GM12892 (cell line): ENCODE results near the gene SLC13A2.

Source experiments
- POLR2A ChIP-seq: IDR thresholded peaks from 2 replicates; pipeline ENCODE4 v1.6.1; 2011; ENCODE audit warnings: low read depth, low read length, control low read depth
- POLR2AphosphoS5 ChIP-seq: IDR thresholded peaks from 2 replicates; pipeline ENCODE4 v1.6.1; 2011; ENCODE audit warnings: low read depth, low read length, control low read depth

DNA sequence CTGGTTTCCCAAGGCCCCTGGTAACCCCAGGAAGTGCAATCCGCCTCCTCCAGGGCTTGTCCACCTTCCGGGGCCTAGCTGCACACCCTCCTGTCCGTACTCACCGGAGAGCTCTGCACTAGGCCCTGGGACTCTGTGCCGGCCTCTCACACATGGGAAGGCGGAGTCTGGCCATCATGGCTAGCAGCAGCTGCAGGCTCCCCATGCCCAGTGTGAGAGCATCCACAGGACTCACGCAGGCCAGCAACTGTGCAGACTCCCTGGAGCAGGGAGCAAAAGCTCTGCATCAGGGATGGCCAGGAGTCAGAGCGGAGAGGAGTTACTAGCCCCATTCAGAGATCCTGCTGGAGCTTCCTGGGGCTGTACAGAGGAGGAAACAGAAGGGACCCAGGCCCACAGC is 52.9 kb downstream of the SLC13A2 start:
- TF ChIP-seq POLR2AphosphoS5: no peak
- TF ChIP-seq POLR2A: no peak
